Gastrocnemius medialis (tissue), 4 donors: ENCODE measurements around the gene KIFBP.

ENCODE experiments used
- CTCF ChIP-seq, 5 experiments: fragments of 450-650 bp in 3 of 5; fragments of 200-600 bp in 2 of 5; sonication (generic) in 2 of 5; IDR thresholded peaks in 4 of 5; conservative IDR thresholded peaks in 1 of 5; 1 replicate in 4 of 5; 2 replicates in 1 of 5; pipeline ENCODE4 v1.5.1; 2016 to 2019; ENCODE audit warnings: antibody characterized with exemption in 5 of 5, mild to moderate bottlenecking in 3 of 5, moderate library complexity in 3 of 5
- POLR2A ChIP-seq, 2 donors: fragments of 450-650 bp; IDR thresholded peaks; one replicate each; pipeline ENCODE4 v1.6.1; 2017; ENCODE audit warnings: antibody characterized with exemption in 2 of 2, mild to moderate bottlenecking in 2 of 2, moderate library complexity in 2 of 2

- TF ChIP-seq POLR2A (IDR thresholded peaks at IDR 0.05) (no peak), CTCF (IDR thresholded peaks at IDR 0.05 in 4 of 5, conservative IDR thresholded peaks at IDR 0.05 in 1 of 5) (no peak)
Measured at GRCh38 chr10:69009360-69009759, 20.8 kb downstream of the KIFBP start.
